ENCODE data around the gene TFR2. TPM values are rescaled to one million over a fixed set of nuclear protein-coding genes. Genes with fewer than 3 reads are reported as not detected.

The TFR2 gene
- total and polyA plus RNA-seq, 11 donors: 0.08 to 0.59 (median 0.40) TPM; not detected in 5

GRCh38 chr7:100632951-100633717, 8.2 kb downstream of the TFR2 start:
- no peak overlapping the region for H3K27ac ChIP-seq
- intact Hi-C loops (cut with DNase I): no loop called here

GRCh38 chr7:100630066-100630465, 11.3 kb downstream of the TFR2 start:
- intact Hi-C loops (cut with DNase I): no loop called here
- TF ChIP-seq CTCF (IDR thresholded peaks at IDR 0.05): no peak
- TF ChIP-seq POLR2A (IDR thresholded peaks at IDR 0.05): no peak
- peaks cover 4 to 17% (median 12%) of the 10 kb centered on the region in 9 donors for H3K27me3 ChIP-seq
- no peak for DNase-seq
- 90 to 91% (median 91%) methylated on average over 4 of the region's 4 CpGs for WGBS, 4 donors
- H3K4me3 ChIP-seq: no peak overlapping the region
- H3K9me3 ChIP-seq: no peaks in the 10 kb centered on the region
- ATAC-seq: no peak
- H3K4me1 ChIP-seq: peaks cover 0 to 24% (median 14%) of the 10 kb centered on the region in 12 donors
- H3K36me3 ChIP-seq: no peaks in the 10 kb centered on the region
- no peak overlapping the region for H3K27ac ChIP-seq

More at GRCh38 chr7:100632951-100633717, 8.2 kb downstream of the TFR2 start:
- peaks cover 0 to 13% (median 9%) of the 10 kb centered on the region in 12 donors for H3K4me1 ChIP-seq
- ATAC-seq (peak in 3 of 4 donors; percentile 53 to 70 (median 60)), DNase-seq (peak; percentile 27 to 72 (median 39))
- WGBS, 4 donors: 1 to 4% (median 2%) methylated on average over 23 to 72 of the region's 72 CpGs
- peak overlapping the region; percentile 22 to 67 (median 49) for H3K4me3 ChIP-seq
- H3K27me3 ChIP-seq: peaks cover 4 to 17% (median 12%) of the 10 kb centered on the region in 9 donors
- TF ChIP-seq CTCF (IDR thresholded peaks at IDR 0.05) (peak in 6 of 12 donors; percentile 6 to 43 (median 26)), POLR2A (IDR thresholded peaks at IDR 0.05) (no peak)
- no peaks in the 10 kb centered on the region for H3K36me3 ChIP-seq
- no peaks in the 10 kb centered on the region for H3K9me3 ChIP-seq

- ATAC-seq (no peak), DNase-seq (no peak)
- Histone ChIP-seq H3K4me3 (no peak overlapping the region), H3K27ac (no peak overlapping the region), H3K9me3 (no peaks in the 10 kb centered on the region), H3K27me3 (peaks cover 4 to 16% (median 12%) of the 10 kb centered on the region in 9 donors), H3K36me3 (no peaks in the 10 kb centered on the region), H3K4me1 (peaks cover 0 to 24% (median 14%) of the 10 kb centered on the region in 12 donors)
- intact Hi-C loops (cut with DNase I): loop anchor here in 2 of 10 donors (5.0 kb wide), 2 partner anchors 38 to 43 kb away; partner anchors contain the start of gene GNB2 (in 1 of the 2)
- TF ChIP-seq POLR2A (IDR thresholded peaks at IDR 0.05) (no peak), CTCF (IDR thresholded peaks at IDR 0.05) (peak in 1 of 12 donors; percentile 11)
- WGBS, 4 donors: 56 to 80% (median 76%) methylated on average over 8 to 11 of the region's 11 CpGs
Observed at GRCh38 chr7:100629117-100629716, 12.1 kb downstream of the TFR2 start.

GRCh38 chr7:100627238-100627549, 14.2 kb downstream of the TFR2 start:
- no peak overlapping the region for H3K4me3 ChIP-seq
- H3K27me3 ChIP-seq: peaks cover 0 to 3% (median 0%) of the 10 kb centered on the region in 9 donors
- H3K4me1 ChIP-seq: peaks cover 0 to 12% (median 4%) of the 10 kb centered on the region in 12 donors
- TF ChIP-seq CTCF (IDR thresholded peaks at IDR 0.05) (no peak), POLR2A (IDR thresholded peaks at IDR 0.05) (no peak)
- WGBS, 4 donors: 78 to 94% (median 86%) methylated on average over 10 to 21 of the region's 21 CpGs
- ATAC-seq (no peak), DNase-seq (no peak)
- intact Hi-C loops (cut with DNase I): loop anchor here in 2 of 10 donors (5.0 kb wide), 2 partner anchors 40 to 45 kb away; partner anchors contain the start of gene GNB2 (in 1 of the 2)
- no peak overlapping the region for H3K27ac ChIP-seq
- no peaks in the 10 kb centered on the region for H3K36me3 ChIP-seq
- H3K9me3 ChIP-seq: no peaks in the 10 kb centered on the region

Measured in heart left ventricle (tissue), 16 donors.